Measurements from ENCODE around the gene PBX1. TPM values are rescaled to one million over a fixed set of nuclear protein-coding genes. Genes with fewer than 3 reads are reported as not detected.

Gene PBX1
- total and polyA plus RNA-seq, 2 of the 4 experiments (the other 2 are of a cell fraction): 13.9 to 17.9 TPM

DNA sequence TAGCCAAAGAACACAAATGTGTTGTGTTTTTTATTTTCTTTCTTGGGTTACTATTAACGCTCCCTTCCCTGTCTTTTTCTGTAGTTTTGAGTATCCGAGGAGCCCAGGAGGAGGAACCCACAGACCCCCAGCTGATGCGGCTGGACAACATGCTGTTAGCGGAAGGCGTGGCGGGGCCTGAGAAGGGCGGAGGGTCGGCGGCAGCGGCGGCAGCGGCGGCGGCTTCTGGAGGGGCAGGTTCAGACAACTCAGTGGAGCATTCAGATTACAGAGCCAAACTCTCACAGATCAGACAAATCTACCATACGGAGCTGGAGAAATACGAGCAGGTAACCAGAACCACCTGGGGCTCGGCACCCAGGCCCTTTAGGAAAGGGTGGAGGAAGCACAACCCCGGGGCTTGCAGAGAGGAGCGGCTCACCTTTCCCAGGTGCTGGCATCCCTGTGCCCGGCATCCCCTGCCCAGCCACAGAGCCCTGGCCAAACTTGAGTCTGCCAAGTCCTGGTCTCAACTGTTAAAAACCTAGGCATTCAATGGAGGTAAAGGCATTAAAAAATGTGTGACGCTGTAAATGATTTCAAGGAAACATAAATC lies 233.5 kb downstream of the PBX1 start (continued):
- no peak for TF ChIP-seq ELK1 (IDR thresholded peaks at IDR 0.05; ENCODE audit: borderline replicate concordance, low read depth, low read length)
- TF ChIP-seq RAD21 (IDR thresholded peaks at IDR 0.05; ENCODE audit: low read length): no peak
- no peak for TF ChIP-seq RFX5 (IDR thresholded peaks at IDR 0.05; ENCODE audit: low read depth, low read length)
- TF ChIP-seq, protein P1, sequence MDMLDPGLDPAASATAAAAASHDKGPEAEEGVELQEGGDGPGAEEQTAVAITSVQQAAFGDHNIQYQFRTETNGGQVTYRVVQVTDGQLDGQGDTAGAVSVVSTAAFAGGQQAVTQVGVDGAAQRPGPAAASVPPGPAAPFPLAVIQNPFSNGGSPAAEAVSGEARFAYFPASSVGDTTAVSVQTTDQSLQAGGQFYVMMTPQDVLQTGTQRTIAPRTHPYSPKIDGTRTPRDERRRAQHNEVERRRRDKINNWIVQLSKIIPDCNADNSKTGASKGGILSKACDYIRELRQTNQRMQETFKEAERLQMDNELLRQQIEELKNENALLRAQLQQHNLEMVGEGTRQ (IDR thresholded peaks at IDR 0.05; ENCODE audit: low read depth, low read length): no peak
- TF ChIP-seq MAFK (IDR thresholded peaks at IDR 0.05; ENCODE audit: low read depth, low read length): no peak
